Duodenal mucosa (tissue), 2 donors: Measurements from ENCODE around the gene SDHAF2.

Experiments used
- H3K27ac ChIP-seq: one replicate; pipeline ENCODE4 v1.7.0; 2013; ENCODE audit warnings: low read depth, low read length
- H3K27me3 ChIP-seq, 2 donors: one replicate each; pipeline ENCODE4 v1.7.0; 2013; ENCODE audit warnings: low read length in 2 of 2, control low read depth in 1 of 2; ENCODE audit not compliant: insufficient read depth in 2 of 2, control insufficient read depth in 1 of 2
- H3K36me3 ChIP-seq, 2 donors: one replicate each; pipeline ENCODE4 v1.7.0; 2013; ENCODE audit warnings: low read length in 2 of 2, control low read depth in 1 of 2; ENCODE audit not compliant: insufficient read depth in 2 of 2, control insufficient read depth in 1 of 2
- H3K4me1 ChIP-seq, 2 donors: one replicate each; pipeline ENCODE4 v1.7.0; 2013; ENCODE audit warnings: low read length in 2 of 2, control low read depth in 1 of 2; ENCODE audit not compliant: insufficient read depth in 2 of 2, control insufficient read depth in 1 of 2
- H3K4me3 ChIP-seq, 2 donors: one replicate each; pipeline ENCODE4 v1.7.0; 2013; ENCODE audit warnings: low read length in 2 of 2, low read depth in 1 of 2
- H3K9ac ChIP-seq, 2 donors: one replicate each; pipeline ENCODE4 v1.7.0; 2013; ENCODE audit warnings: low read length in 2 of 2, low read depth in 1 of 2
- H3K9me3 ChIP-seq, 2 donors: one replicate each; pipeline ENCODE4 v1.7.0; 2013; ENCODE audit warnings: low read length in 2 of 2, control low read depth in 1 of 2; ENCODE audit not compliant: control insufficient read depth in 1 of 2

Gene SDHAF2

GRCh38 chr11:61404103-61404502 lies 25.8 kb upstream of the SDHAF2 start:
- Histone ChIP-seq H3K27ac (no peak overlapping the region), H3K36me3 (peaks cover 48 to 76% of the 10 kb centered on the region in 2 donors), H3K9me3 (no peaks in the 10 kb centered on the region), H3K9ac (no peak overlapping the region), H3K27me3 (no peaks in the 10 kb centered on the region), H3K4me1 (no peaks in the 10 kb centered on the region), H3K4me3 (no peak overlapping the region)

DNA sequence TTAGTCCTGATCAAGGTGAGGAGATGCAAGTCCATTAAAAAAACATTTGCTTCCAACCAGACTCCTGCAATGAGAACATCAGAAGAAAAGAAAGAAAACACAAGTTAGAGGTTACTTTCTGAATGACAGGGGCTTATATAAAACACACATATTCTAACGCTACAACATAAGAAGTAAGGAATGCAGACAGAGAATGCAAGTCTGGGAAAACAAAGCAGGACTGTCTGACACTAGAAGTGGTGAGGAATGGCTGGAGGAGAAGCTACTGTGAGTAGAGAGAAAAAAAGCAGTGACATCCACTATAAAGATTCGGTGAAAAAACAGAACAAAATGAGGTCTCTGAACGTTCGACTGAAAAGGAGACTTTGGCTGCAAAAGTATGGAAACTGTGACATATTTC lies 25.3 kb upstream of the SDHAF2 start:
- no peak overlapping the region for H3K9ac ChIP-seq
- H3K27me3 ChIP-seq: no peaks in the 10 kb centered on the region
- H3K9me3 ChIP-seq: no peaks in the 10 kb centered on the region
- no peak overlapping the region for H3K27ac ChIP-seq
- no peaks in the 10 kb centered on the region for H3K4me1 ChIP-seq
- peaks cover 48 to 77% of the 10 kb centered on the region in 2 donors for H3K36me3 ChIP-seq
- no peak overlapping the region for H3K4me3 ChIP-seq

DNA sequence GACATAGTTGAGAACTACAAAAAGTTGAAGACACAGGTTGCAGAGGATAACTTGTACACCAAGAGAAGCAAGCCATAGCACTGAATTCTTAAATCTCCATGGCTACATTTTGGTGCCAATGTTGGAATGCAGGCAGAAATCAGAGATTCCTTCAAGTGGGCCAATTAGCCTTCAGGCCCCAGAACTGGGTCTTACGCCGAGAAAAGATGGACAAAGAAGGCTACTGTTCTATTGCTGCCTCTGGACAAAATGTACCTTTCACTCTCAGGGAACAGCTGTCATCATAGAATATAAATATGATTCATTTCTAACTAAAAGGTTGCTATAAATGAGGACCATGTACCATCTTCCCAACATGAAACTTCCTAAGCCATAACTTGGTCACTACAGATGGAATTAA lies 23.9 kb upstream of the SDHAF2 start:
- Histone ChIP-seq H3K27ac (no peak overlapping the region), H3K27me3 (no peaks in the 10 kb centered on the region), H3K36me3 (peaks cover 60 to 84% of the 10 kb centered on the region in 2 donors), H3K9ac (no peak overlapping the region), H3K4me3 (no peak overlapping the region), H3K4me1 (no peaks in the 10 kb centered on the region), H3K9me3 (no peaks in the 10 kb centered on the region)

DNA sequence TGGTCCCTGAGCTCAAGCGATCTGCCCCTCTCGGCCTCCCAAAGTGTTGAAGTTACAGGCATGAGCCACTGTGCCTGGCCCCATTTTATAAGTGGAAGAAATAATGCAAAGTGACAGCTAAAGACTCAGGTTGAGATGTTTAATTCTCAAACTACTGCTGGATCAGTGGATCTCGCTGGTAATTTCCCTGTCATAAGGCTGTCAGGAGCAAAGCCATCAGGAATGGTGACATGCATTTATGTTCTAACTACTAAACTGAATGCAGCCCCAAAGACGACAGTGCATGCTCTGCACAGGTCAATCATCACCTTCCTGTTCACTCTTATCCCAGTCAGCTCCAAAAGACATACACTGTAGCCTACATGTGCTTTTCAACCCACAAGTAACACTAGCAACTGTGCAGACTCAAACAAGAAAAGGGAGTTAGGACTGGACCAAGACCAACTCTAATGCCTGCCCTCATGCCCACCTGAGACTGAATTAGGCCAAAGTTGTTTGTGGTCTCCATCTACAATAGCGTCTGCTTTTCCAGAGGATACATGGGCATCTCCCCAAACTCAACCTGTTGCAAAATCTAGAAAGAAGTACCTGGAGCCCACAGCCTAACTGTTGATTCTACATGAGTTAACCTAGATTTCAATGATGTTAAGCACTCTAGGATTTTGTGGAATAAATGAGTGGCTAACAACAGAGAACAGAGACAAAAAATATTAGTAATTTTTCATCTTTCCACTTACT lies 22.8 kb upstream of the SDHAF2 start:
- Histone ChIP-seq H3K27me3 (no peaks in the 10 kb centered on the region), H3K27ac (no peak overlapping the region), H3K9ac (no peak overlapping the region), H3K4me3 (no peak overlapping the region), H3K9me3 (no peaks in the 10 kb centered on the region), H3K36me3 (peaks cover 70 to 88% of the 10 kb centered on the region in 2 donors), H3K4me1 (no peaks in the 10 kb centered on the region)

GRCh38 chr11:61411589-61411988 lies 18.3 kb upstream of the SDHAF2 start:
- Histone ChIP-seq H3K4me1 (no peaks in the 10 kb centered on the region), H3K27ac (no peak overlapping the region), H3K9me3 (no peaks in the 10 kb centered on the region), H3K4me3 (no peak overlapping the region), H3K27me3 (no peaks in the 10 kb centered on the region), H3K9ac (no peak overlapping the region), H3K36me3 (peaks cover 61 to 89% of the 10 kb centered on the region in 2 donors)

DNA sequence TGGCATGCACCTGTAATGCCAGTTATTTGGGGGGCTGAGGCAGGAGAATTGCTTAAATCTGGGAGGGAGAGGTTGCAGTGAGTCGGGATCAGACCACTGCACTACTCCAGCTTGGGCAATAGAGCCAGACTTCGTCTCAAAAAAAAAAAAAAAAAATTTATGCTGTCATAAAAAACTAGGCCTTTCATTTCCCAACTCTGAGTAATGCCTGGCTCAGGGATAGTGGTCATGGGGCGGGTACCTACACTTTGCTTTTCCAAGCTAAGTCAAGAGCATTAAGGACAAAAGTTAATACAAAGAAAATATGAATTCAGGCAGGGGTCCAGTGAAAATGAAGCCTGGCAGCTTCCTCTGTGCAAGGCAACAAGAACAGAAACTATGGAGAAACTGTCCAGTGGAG lies 16.4 kb upstream of the SDHAF2 start:
- no peak overlapping the region for H3K9ac ChIP-seq
- peaks cover 63 to 89% of the 10 kb centered on the region in 2 donors for H3K36me3 ChIP-seq
- no peaks in the 10 kb centered on the region for H3K27me3 ChIP-seq
- H3K27ac ChIP-seq: no peak overlapping the region
- no peaks in the 10 kb centered on the region for H3K4me1 ChIP-seq
- no peaks in the 10 kb centered on the region for H3K9me3 ChIP-seq
- H3K4me3 ChIP-seq: no peak overlapping the region

DNA sequence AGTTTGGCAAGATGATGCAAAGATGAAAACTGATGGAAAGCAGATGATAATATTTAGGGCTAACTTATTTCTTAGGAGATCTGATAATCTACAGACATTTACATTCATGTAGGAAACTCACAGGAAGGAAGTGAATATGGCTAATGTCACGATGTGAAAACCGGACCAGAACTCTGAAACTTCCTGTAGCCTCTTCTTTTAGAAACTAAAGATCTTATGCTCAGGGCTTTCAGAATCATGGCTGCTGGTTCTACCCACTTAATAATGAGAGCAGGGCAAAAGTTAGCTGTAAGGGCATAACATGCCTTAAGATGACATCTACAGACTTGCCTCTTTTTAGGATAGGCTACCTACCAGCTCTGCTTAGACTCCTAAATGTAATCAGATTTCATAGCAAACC lies 15.4 kb upstream of the SDHAF2 start:
- H3K9me3 ChIP-seq: no peaks in the 10 kb centered on the region
- no peak overlapping the region for H3K9ac ChIP-seq
- H3K4me1 ChIP-seq: no peaks in the 10 kb centered on the region
- no peak overlapping the region for H3K4me3 ChIP-seq
- H3K27ac ChIP-seq: no peak overlapping the region
- peaks cover 67 to 93% of the 10 kb centered on the region in 2 donors for H3K36me3 ChIP-seq
- no peaks in the 10 kb centered on the region for H3K27me3 ChIP-seq

DNA sequence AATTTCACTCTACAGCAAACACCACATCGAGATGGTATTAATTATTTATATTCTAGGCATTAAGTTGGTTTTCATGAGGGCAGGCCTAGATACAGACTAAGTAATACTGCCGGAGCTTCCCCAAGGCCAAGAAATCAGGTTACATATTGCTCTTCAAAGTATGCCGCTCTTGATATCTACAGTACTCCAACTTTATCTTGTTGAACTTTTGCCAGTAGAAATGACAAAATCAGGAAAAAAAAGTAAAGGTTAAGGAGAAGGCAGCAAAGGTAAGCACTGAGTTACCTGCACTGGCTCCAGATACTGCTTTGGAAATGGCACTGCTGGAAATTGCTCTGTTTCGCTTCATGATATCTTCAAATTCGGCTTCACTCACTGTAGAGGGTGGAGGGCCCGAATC lies 14.5 kb upstream of the SDHAF2 start:
- no peaks in the 10 kb centered on the region for H3K4me1 ChIP-seq

GRCh38 chr11:61416941-61417340 lies 13.0 kb upstream of the SDHAF2 start:
- Histone ChIP-seq H3K4me1 (no peaks in the 10 kb centered on the region), H3K9ac (no peak overlapping the region), H3K9me3 (no peaks in the 10 kb centered on the region), H3K27ac (no peak overlapping the region), H3K36me3 (peaks cover 65 to 94% of the 10 kb centered on the region in 2 donors), H3K27me3 (no peaks in the 10 kb centered on the region), H3K4me3 (no peak overlapping the region)

More for the DNA sequence above, 14.5 kb upstream of the SDHAF2 start:
- Histone ChIP-seq H3K27ac (no peak overlapping the region), H3K27me3 (no peaks in the 10 kb centered on the region), H3K4me3 (no peak overlapping the region), H3K9me3 (no peaks in the 10 kb centered on the region), H3K36me3 (peaks cover 70 to 94% of the 10 kb centered on the region in 2 donors), H3K9ac (no peak overlapping the region)

DNA sequence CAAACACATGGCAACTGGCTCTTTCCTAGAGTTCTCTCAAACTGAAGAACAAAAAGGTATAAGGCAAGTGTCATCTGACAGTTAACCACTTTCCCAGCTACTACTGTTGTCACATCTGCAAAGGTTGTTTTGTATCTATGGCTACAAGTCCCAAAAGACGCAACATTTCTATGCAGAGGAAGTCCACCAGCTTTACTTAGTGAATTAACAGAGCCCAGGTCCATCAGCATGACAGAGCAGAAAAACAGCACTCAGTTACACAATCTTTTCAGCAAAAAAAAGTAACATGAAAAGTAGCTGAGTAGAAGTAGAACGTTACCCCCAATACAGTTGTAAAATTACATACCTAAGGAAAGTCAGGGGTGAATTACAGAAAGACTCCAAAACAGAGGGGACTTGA lies 12.3 kb upstream of the SDHAF2 start:
- Histone ChIP-seq H3K4me3 (no peak overlapping the region), H3K4me1 (no peaks in the 10 kb centered on the region), H3K9ac (no peak overlapping the region), H3K27ac (no peak overlapping the region), H3K9me3 (no peaks in the 10 kb centered on the region), H3K36me3 (peaks cover 64 to 98% of the 10 kb centered on the region in 2 donors), H3K27me3 (no peaks in the 10 kb centered on the region)
